HepG2 (cell line): ENCODE measurements around the gene C2CD3. TPM values are rescaled to one million over a fixed set of nuclear protein-coding genes. Genes with fewer than 3 reads are reported as not detected.

Experiments used
- NR2F2 ChIP-seq: IDR thresholded peaks from 2 replicates; pipeline ENCODE4 v1.6.1; 2012; ENCODE audit warnings: low read depth, inconsistent platforms, borderline replicate concordance
- polyA plus RNA-seq, 8 experiments: library from polyadenylated mRNA; depleted of rRNA in 3 of 8; stranded (reverse) in 7 of 8; unstranded in 1 of 8; fragments of >200 nt; fragmentation: Illumina TruSeq in 4 of 8; extraction: Trizol in 4 of 8; gene quantifications; 2 replicates each; pipeline versions ENCODE4 v1.2.1 to v1.2.3, GENCODE V29; 2011 to 2016; ENCODE audit warnings: low read depth in 4 of 8, missing spikeins in 1 of 8, mixed read lengths in 1 of 8; ENCODE audit not compliant: insufficient read depth in 1 of 8
- total RNA-seq, 5 experiments: library from RNA; depleted of rRNA; stranded (reverse); fragments of >200 nt; fragmentation: Illumina TruSeq; extraction: Trizol; gene quantifications; 2 replicates each; pipeline ENCODE4 v1.2.3, GENCODE V29; 2016; ENCODE audit warnings: low read depth in 1 of 5
- TF ChIP-seq, protein P1 (sequence below): sonication (generic); formaldehyde crosslinking; IDR thresholded peaks from 2 replicates; pipeline ENCODE4 v1.9.0; 2021; ENCODE audit warnings: missing genetic modification reagents, borderline replicate concordance
- TF ChIP-seq, protein P2 (sequence below): sonication (generic); formaldehyde crosslinking; IDR thresholded peaks from 2 replicates; pipeline ENCODE4 v1.4.0; 2020; ENCODE audit warnings: mild to moderate bottlenecking, missing genetic modification reagents, borderline replicate concordance

The C2CD3 gene
- total and polyA plus RNA-seq, 2 of the 13 experiments (the other 11 are each of a cell fraction or from before 2014, with no cell fraction given), result 5.5 to 6.4 TPM

DNA sequence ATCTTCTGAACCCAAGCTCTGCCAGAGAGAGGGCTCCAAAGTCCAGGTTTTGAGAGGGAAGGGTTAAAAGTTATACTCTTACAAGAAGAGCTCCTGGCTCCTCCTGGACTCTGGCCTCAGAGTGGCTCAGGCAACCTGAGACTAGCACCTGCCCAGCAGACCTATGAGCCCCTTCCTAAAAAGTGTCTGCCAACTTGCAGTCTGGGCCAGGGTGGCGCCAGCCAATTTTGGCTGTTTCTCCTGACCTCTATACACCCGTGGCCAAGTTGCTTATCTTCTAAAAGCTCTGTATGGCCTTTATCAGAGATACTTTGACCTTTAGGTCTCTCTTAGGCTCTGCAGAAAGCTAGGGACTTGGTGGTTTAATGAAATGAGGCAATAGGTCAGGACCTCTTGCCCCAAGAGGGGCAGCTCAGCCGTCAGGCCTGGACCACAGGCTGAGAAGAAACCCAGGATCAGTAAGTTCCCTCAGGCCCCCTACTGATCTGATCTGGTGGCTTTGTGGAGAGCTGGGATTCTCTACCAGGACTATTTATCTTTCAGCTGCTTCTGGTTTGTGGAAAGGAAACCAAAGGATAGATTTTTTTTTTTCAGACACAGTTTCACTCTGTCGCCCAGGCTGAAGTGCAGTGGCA lies 151.6 kb downstream of the C2CD3 start (continued):
- TF ChIP-seq, protein P1, sequence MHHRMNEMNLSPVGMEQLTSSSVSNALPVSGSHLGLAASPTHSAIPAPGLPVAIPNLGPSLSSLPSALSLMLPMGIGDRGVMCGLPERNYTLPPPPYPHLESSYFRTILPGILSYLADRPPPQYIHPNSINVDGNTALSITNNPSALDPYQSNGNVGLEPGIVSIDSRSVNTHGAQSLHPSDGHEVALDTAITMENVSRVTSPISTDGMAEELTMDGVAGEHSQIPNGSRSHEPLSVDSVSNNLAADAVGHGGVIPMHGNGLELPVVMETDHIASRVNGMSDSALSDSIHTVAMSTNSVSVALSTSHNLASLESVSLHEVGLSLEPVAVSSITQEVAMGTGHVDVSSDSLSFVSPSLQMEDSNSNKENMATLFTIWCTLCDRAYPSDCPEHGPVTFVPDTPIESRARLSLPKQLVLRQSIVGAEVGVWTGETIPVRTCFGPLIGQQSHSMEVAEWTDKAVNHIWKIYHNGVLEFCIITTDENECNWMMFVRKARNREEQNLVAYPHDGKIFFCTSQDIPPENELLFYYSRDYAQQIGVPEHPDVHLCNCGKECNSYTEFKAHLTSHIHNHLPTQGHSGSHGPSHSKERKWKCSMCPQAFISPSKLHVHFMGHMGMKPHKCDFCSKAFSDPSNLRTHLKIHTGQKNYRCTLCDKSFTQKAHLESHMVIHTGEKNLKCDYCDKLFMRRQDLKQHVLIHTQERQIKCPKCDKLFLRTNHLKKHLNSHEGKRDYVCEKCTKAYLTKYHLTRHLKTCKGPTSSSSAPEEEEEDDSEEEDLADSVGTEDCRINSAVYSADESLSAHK, result peak; percentile 14; the same call in 1 of the 2 replicates
- TF ChIP-seq, protein P2, sequence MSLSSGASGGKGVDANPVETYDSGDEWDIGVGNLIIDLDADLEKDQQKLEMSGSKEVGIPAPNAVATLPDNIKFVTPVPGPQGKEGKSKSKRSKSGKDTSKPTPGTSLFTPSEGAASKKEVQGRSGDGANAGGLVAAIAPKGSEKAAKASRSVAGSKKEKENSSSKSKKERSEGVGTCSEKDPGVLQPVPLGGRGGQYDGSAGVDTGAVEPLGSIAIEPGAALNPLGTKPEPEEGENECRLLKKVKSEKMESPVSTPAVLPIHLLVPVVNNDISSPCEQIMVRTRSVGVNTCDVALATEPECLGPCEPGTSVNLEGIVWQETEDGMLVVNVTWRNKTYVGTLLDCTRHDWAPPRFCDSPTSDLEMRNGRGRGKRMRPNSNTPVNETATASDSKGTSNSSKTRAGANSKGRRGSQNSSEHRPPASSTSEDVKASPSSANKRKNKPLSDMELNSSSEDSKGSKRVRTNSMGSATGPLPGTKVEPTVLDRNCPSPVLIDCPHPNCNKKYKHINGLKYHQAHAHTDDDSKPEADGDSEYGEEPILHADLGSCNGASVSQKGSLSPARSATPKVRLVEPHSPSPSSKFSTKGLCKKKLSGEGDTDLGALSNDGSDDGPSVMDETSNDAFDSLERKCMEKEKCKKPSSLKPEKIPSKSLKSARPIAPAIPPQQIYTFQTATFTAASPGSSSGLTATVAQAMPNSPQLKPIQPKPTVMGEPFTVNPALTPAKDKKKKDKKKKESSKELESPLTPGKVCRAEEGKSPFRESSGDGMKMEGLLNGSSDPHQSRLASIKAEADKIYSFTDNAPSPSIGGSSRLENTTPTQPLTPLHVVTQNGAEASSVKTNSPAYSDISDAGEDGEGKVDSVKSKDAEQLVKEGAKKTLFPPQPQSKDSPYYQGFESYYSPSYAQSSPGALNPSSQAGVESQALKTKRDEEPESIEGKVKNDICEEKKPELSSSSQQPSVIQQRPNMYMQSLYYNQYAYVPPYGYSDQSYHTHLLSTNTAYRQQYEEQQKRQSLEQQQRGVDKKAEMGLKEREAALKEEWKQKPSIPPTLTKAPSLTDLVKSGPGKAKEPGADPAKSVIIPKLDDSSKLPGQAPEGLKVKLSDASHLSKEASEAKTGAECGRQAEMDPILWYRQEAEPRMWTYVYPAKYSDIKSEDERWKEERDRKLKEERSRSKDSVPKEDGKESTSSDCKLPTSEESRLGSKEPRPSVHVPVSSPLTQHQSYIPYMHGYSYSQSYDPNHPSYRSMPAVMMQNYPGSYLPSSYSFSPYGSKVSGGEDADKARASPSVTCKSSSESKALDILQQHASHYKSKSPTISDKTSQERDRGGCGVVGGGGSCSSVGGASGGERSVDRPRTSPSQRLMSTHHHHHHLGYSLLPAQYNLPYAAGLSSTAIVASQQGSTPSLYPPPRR (CRISPR knock-in tag), result peak; percentile 24; the same call in 1 of the 2 replicates
- peak; percentile 96 for TF ChIP-seq NR2F2
